ENCODE results near the gene C1orf52. TPM values are rescaled to one million over a fixed set of nuclear protein-coding genes. Genes with fewer than 3 reads are reported as not detected.
A peak's percentile ranks its signal among the peaks of the same experiment; 100 is the strongest.

Gene C1orf52
- total and polyA plus RNA-seq, 4 experiments from 2014 or later: 21.2 to 41.6 (median 32.7) TPM

GRCh38 chr1:85278853-85279314, 19.4 kb upstream of the C1orf52 start:
- peaks cover 26 to 42% (median 34%) of the 10 kb centered on the region in 4 donors for H3K4me1 Mint-ChIP-seq
- H3K4me3 Mint-ChIP-seq: peak overlapping the region in 7 of 8 donors; percentile 16 to 49 (median 31)
- Histone ChIP-seq H3K27ac (ENCODE audit: low read depth, low read length) (no peak overlapping the region), H3K4me1 (ENCODE audit: insufficient read depth, low read length) (peaks cover 34% of the 10 kb centered on the region), H3K27me3 (ENCODE audit: insufficient read depth, low read length) (no peaks in the 10 kb centered on the region), H3K4me3 (ENCODE audit: low read length in 2 of 2) (no peak overlapping the region), H3K36me3 (ENCODE audit: insufficient read depth, low read length) (no peaks in the 10 kb centered on the region), H3K9me3 (ENCODE audit: control insufficient read depth in 1 of 2, low read length in 2 of 2) (no peaks in the 10 kb centered on the region)
- no peaks in the 10 kb centered on the region for H3K27me3 Mint-ChIP-seq
- H3K9me3 Mint-ChIP-seq: no peaks in the 10 kb centered on the region
- intact Hi-C loops (cut with micrococcal nuclease): loop anchor here (5.0 to 10.0 kb wide), 6 partner anchors 494 to 1426 kb away; partner anchors contain the start of genes CTBS, ODF2L, PRKACB and SH3GLB1
- peaks cover 0 to 9% of the 10 kb centered on the region in 2 donors for H3K36me3 Mint-ChIP-seq
- H3K27ac Mint-ChIP-seq: peak overlapping the region; percentile 6 to 87 (median 67)
- POLR2A ChIA-PET (ENCODE audit: partially characterized antibody): no interaction called here
- DNase-seq: peak in 1 of 5 donors; percentile 49
- CTCF ChIA-PET (ENCODE audit: partially characterized antibody): interaction anchor here (12.2 kb wide), 1 partner anchor 20 kb away, joined by 218 read pairs; the partner anchor contains the start of gene C1orf52

- no peak overlapping the region for H3K4me3 ChIP-seq (ENCODE audit: low read length in 2 of 2)
- Mint-ChIP-seq H3K36me3 (peaks cover 4 to 20% of the 10 kb centered on the region in 2 donors), H3K27me3 (no peaks in the 10 kb centered on the region), H3K27ac (peak overlapping the region in 4 of 7 donors; percentile 39 to 96 (median 78)), H3K4me3 (no peak overlapping the region), H3K4me1 (peaks cover 37 to 53% (median 45%) of the 10 kb centered on the region in 4 donors), H3K9me3 (no peaks in the 10 kb centered on the region)
- intact Hi-C loops (cut with micrococcal nuclease): loop anchor here (2.0 to 10.0 kb wide), 8 partner anchors 423 to 1427 kb away; partner anchors contain the start of genes CTBS, ODF2L, PRKACB and SH3GLB1
- POLR2A ChIA-PET (ENCODE audit: partially characterized antibody): interaction anchor here (1.2 to 3.6 kb wide), 5 partner anchors 11 to 333 kb away, joined by 3 to 53 read pairs (median 20); partner anchors contain the start of genes C1orf52 and SYDE2
- no peak overlapping the region for H3K27ac ChIP-seq (ENCODE audit: low read depth, low read length)
- CTCF ChIA-PET (ENCODE audit: partially characterized antibody): interaction anchor here (0.7 to 12.2 kb wide), 3 partner anchors 19 to 651 kb away, joined by 3 to 218 read pairs (median 28); partner anchors contain the start of gene C1orf52
- peaks cover 4% of the 10 kb centered on the region for H3K36me3 ChIP-seq (ENCODE audit: insufficient read depth, low read length)
- peaks cover 44% of the 10 kb centered on the region for H3K4me1 ChIP-seq (ENCODE audit: insufficient read depth, low read length)
- H3K27me3 ChIP-seq (ENCODE audit: insufficient read depth, low read length): no peaks in the 10 kb centered on the region
- no peaks in the 10 kb centered on the region for H3K9me3 ChIP-seq (ENCODE audit: control insufficient read depth in 1 of 2, low read length in 2 of 2)
- DNase-seq: no peak
These were observed 18.3 kb upstream of the C1orf52 start for GRCh38 chr1:85277802-85278201.

GRCh38 chr1:85276978-85277639, 17.6 kb upstream of the C1orf52 start:
- Mint-ChIP-seq H3K36me3 (peaks cover 6 to 23% of the 10 kb centered on the region in 2 donors), H3K27me3 (no peaks in the 10 kb centered on the region), H3K4me3 (peak overlapping the region; percentile 88 to 93 (median 92)), H3K4me1 (peaks cover 40 to 56% (median 48%) of the 10 kb centered on the region in 4 donors), H3K27ac (peak overlapping the region; percentile 94 to 97 (median 96)), H3K9me3 (no peaks in the 10 kb centered on the region)
- H3K27me3 ChIP-seq (ENCODE audit: insufficient read depth, low read length): no peaks in the 10 kb centered on the region
- DNase-seq: no peak
- peak overlapping the region; percentile 45 to 94 for H3K4me3 ChIP-seq (ENCODE audit: low read length in 2 of 2)
- intact Hi-C loops (cut with micrococcal nuclease): loop anchor here (1.0 to 10.0 kb wide), 14 partner anchors 18 to 1428 kb away; partner anchors contain the start of genes C1orf52, CTBS, GNG5 and ODF2L
- H3K36me3 ChIP-seq (ENCODE audit: insufficient read depth, low read length): peaks cover 4% of the 10 kb centered on the region
- CTCF ChIA-PET (ENCODE audit: partially characterized antibody): interaction anchor here (0.7 to 12.2 kb wide), 8 partner anchors 8 to 651 kb away, joined by 3 to 218 read pairs (median 5); partner anchors contain the start of genes C1orf52 and ZNHIT6
- H3K27ac ChIP-seq (ENCODE audit: low read depth, low read length): peak overlapping the region; percentile 56
- H3K4me1 ChIP-seq (ENCODE audit: insufficient read depth, low read length): peaks cover 48% of the 10 kb centered on the region
- no peaks in the 10 kb centered on the region for H3K9me3 ChIP-seq (ENCODE audit: control insufficient read depth in 1 of 2, low read length in 2 of 2)
- POLR2A ChIA-PET (ENCODE audit: partially characterized antibody): interaction anchor here (0.9 to 3.6 kb wide), 19 partner anchors 8 to 1637 kb away, joined by 3 to 53 read pairs (median 7); partner anchors contain the start of genes C1orf52, CTBS, GNG5 and HS2ST1

GRCh38 chr1:85276215-85276977, 16.9 kb upstream of the C1orf52 start, which contains the start of gene BCL10:
BCL10 (minus strand) TSS chr1:85276632; CDS start chr1:85276352, 280 bp downstream.
- peak within 1 kb of the TSS; percentile 88 to 93 (median 92) for H3K4me3 Mint-ChIP-seq
- intact Hi-C loops (cut with micrococcal nuclease): loop anchor here (1.0 to 10.0 kb wide), 14 partner anchors 17 to 1428 kb away; partner anchors contain the start of genes C1orf52, CTBS, GNG5 and ODF2L
- Histone ChIP-seq H3K4me1 (ENCODE audit: insufficient read depth, low read length) (peaks cover 55% of the 10 kb centered on the region), H3K4me3 (ENCODE audit: low read length in 2 of 2) (peak within 1 kb of the TSS; percentile 75 to 94), H3K27me3 (ENCODE audit: insufficient read depth, low read length) (no peaks in the 10 kb centered on the region), H3K36me3 (ENCODE audit: insufficient read depth, low read length) (peaks cover 9% of the 10 kb centered on the region), H3K9me3 (ENCODE audit: control insufficient read depth in 1 of 2, low read length in 2 of 2) (no peaks in the 10 kb centered on the region), H3K27ac (ENCODE audit: low read depth, low read length) (peak within 1 kb of the TSS; percentile 94)
- H3K27ac Mint-ChIP-seq: peak within 1 kb of the TSS; percentile 94 to 97 (median 96)
- H3K4me1 Mint-ChIP-seq: peaks cover 42 to 62% (median 53%) of the 10 kb centered on the region in 4 donors
- CTCF ChIA-PET (ENCODE audit: partially characterized antibody): interaction anchor here (1.0 to 12.2 kb wide), 8 partner anchors 9 to 432 kb away, joined by 3 to 218 read pairs (median 5); partner anchors contain the start of genes C1orf52 and ZNHIT6
- peak; percentile 96 to 98 (median 97) for DNase-seq
- H3K36me3 Mint-ChIP-seq: peaks cover 6 to 28% of the 10 kb centered on the region in 2 donors
- POLR2A ChIA-PET (ENCODE audit: partially characterized antibody): interaction anchor here (0.7 to 3.6 kb wide), 22 partner anchors 9 to 1638 kb away, joined by 3 to 53 read pairs (median 4); partner anchors contain the start of genes C1orf52, CTBS, GNG5 and HS2ST1
- H3K27me3 Mint-ChIP-seq: no peaks in the 10 kb centered on the region
- no peaks in the 10 kb centered on the region for H3K9me3 Mint-ChIP-seq

GRCh38 chr1:85275701-85276214, 16.3 kb upstream of the C1orf52 start:
- intact Hi-C loops (cut with micrococcal nuclease): loop anchor here (1.0 to 10.0 kb wide), 14 partner anchors 16 to 1429 kb away; partner anchors contain the start of genes C1orf52, CTBS, GNG5 and ODF2L
- peak; percentile 34 to 78 (median 45) for DNase-seq

More at GRCh38 chr1:85275701-85276214, 16.3 kb upstream of the C1orf52 start:
- H3K4me1 Mint-ChIP-seq: peaks cover 47 to 69% (median 59%) of the 10 kb centered on the region in 4 donors
- POLR2A ChIA-PET (ENCODE audit: partially characterized antibody): interaction anchor here (0.7 to 3.6 kb wide), 16 partner anchors 9 to 1131 kb away, joined by 3 to 53 read pairs (median 10); partner anchors contain the start of genes C1orf52, CTBS, PRKACB and SYDE2
- CTCF ChIA-PET (ENCODE audit: partially characterized antibody): interaction anchor here (0.9 to 12.2 kb wide), 8 partner anchors 9 to 843 kb away, joined by 3 to 218 read pairs (median 4); partner anchors contain the start of genes C1orf52 and ZNHIT6
- no peaks in the 10 kb centered on the region for H3K9me3 ChIP-seq (ENCODE audit: control insufficient read depth in 1 of 2, low read length in 2 of 2)
- H3K27ac ChIP-seq (ENCODE audit: low read depth, low read length): peak overlapping the region; percentile 94
- no peaks in the 10 kb centered on the region for H3K27me3 ChIP-seq (ENCODE audit: insufficient read depth, low read length)
- peak overlapping the region; percentile 88 to 93 (median 92) for H3K4me3 Mint-ChIP-seq
- H3K4me3 ChIP-seq (ENCODE audit: low read length in 2 of 2): peak overlapping the region; percentile 75 to 94
- peaks cover 11 to 35% of the 10 kb centered on the region in 2 donors for H3K36me3 Mint-ChIP-seq
- H3K27ac Mint-ChIP-seq: peak overlapping the region; percentile 94 to 97 (median 96)
- H3K4me1 ChIP-seq (ENCODE audit: insufficient read depth, low read length): peaks cover 56% of the 10 kb centered on the region
- H3K36me3 ChIP-seq (ENCODE audit: insufficient read depth, low read length): peaks cover 10% of the 10 kb centered on the region
- H3K27me3 Mint-ChIP-seq: no peaks in the 10 kb centered on the region
- H3K9me3 Mint-ChIP-seq: no peaks in the 10 kb centered on the region
